HCT116 (cell line): ENCODE results near the gene PDSS1. TPM values are rescaled to one million over a fixed set of nuclear protein-coding genes. Genes with fewer than 3 reads are reported as not detected.

Source experiments
- ATAC-seq: fragments of 200-7000 bp; cut with Tn5 transposase; 2 replicates; pipeline ENCODE4 v1.9.1; 2020; ENCODE audit warnings: mild to moderate bottlenecking, moderate library complexity
- BruUV-seq: library from RNA; stranded (reverse); fragments of 400-500 nt; replicated peaks from 2 replicates; lab custom pipeline; 2021; lab: Mats Ljungman, UMichigan
- CTCF ChIA-PET: fragments of 300-600 bp; sonication (Branson Sonifier 250); formaldehyde crosslinking; loops from one replicate; lab custom pipeline; 2021; ENCODE audit warnings: antibody characterized with exemption; lab: Charles Lee
- POLR2A ChIA-PET: fragments of 300-600, 350-600 bp; sonication (Branson Sonifier 250); formaldehyde crosslinking; loops from one replicate; lab custom pipeline; 2021; ENCODE audit warnings: antibody characterized with exemption; lab: Charles Lee
- RAD21 ChIA-PET, 2 experiments: fragments of 300-600 bp; sonication (Branson Sonifier 250); formaldehyde crosslinking; loops; one replicate each; lab custom pipeline; 2023; ENCODE audit warnings: low total read pairs in 2 of 2; ENCODE audit not compliant: uncharacterized antibody in 2 of 2, unreplicated experiment in 2 of 2, low non-redundant PET in 1 of 2; lab: Charles Lee
- DNase-seq: peaks from one replicate; pipeline ENCODE4 v3.0.0-alpha.2; 2010; ENCODE audit warnings: low read depth, low spot score
- H2AFZ ChIP-seq: fragments of 200-600 bp; shearing (Covaris generic), sonication (generic); 2 replicates; pipeline ENCODE4 v1.6.1; 2017; ENCODE audit warnings: low read depth, mixed run types, mixed read lengths, antibody characterized with exemption, low read length; ENCODE audit not compliant: poor library complexity, severe bottlenecking
- H3K27ac ChIP-seq: 2 replicates; pipeline ENCODE4 v1.5.1; 2012; ENCODE audit warnings: low read depth, low read length
- H3K27me3 ChIP-seq: fragments of 200-600 bp; sonication (generic); 2 replicates; pipeline ENCODE4 v1.6.1; 2016; ENCODE audit warnings: mixed run types, low read length, mixed read lengths; ENCODE audit not compliant: insufficient read depth
- H3K36me3 ChIP-seq, 2 experiments: fragments of 200-500 bp in 1 of 2; fragments of 200-600 bp in 1 of 2; sonication (Bioruptor generic) in 1 of 2; sonication (generic) in 1 of 2; 2 replicates each; pipeline versions ENCODE4 v1.5.1 to v1.6.1; 2014 to 2016; ENCODE audit warnings: low read length in 2 of 2, inconsistent platforms in 1 of 2, mixed read lengths in 1 of 2, mixed run types in 1 of 2; ENCODE audit not compliant: insufficient read depth in 2 of 2, control insufficient read depth in 1 of 2
- H3K4me1 ChIP-seq, 2 experiments: fragments of 200-600 bp in 1 of 2; sonication (generic) in 1 of 2; 2 replicates each; pipeline versions ENCODE4 v1.5.1 to v1.6.1; 2012 to 2017; ENCODE audit warnings: low read length in 2 of 2, inconsistent platforms in 1 of 2, mild to moderate bottlenecking in 1 of 2, mixed read lengths in 1 of 2, mixed run types in 1 of 2, moderate library complexity in 1 of 2; ENCODE audit not compliant: insufficient read depth in 2 of 2, control insufficient read depth in 1 of 2
- H3K4me2 ChIP-seq: fragments of 200-600 bp; sonication (generic); 2 replicates; pipeline ENCODE4 v1.6.1; 2017; ENCODE audit warnings: mixed run types, low read length, mixed read lengths
- H3K4me3 ChIP-seq, 2 experiments: fragments of 200-600 bp in 1 of 2; sonication (generic) in 1 of 2; replicated peaks in 1 of 2; 2 replicates each; pipeline ENCODE4 v1.5.1; 2011 to 2016; ENCODE audit warnings: low read length in 2 of 2, control low read depth in 1 of 2, low read depth in 1 of 2, mild to moderate bottlenecking in 1 of 2, mixed read lengths in 1 of 2, mixed run types in 1 of 2
- H3K79me2 ChIP-seq: fragments of 200-600 bp; sonication (generic); 2 replicates; pipeline ENCODE4 v1.6.1; 2017; ENCODE audit warnings: mild to moderate bottlenecking, mixed run types, low read length, moderate library complexity, mixed read lengths; ENCODE audit not compliant: insufficient read depth
- H3K9ac ChIP-seq: fragments of 200-600 bp; sonication (generic); 2 replicates; pipeline ENCODE4 v1.6.1; 2016; ENCODE audit warnings: low read length, mixed read lengths
- H3K9me2 ChIP-seq: fragments of 200-600 bp; sonication (generic), shearing (Covaris generic); 2 replicates; pipeline ENCODE4 v1.6.1; 2017; ENCODE audit warnings: mixed run types, mild to moderate bottlenecking, moderate library complexity; ENCODE audit not compliant: insufficient read depth
- H3K9me3 ChIP-seq, 2 experiments: fragments of 200-500 bp in 1 of 2; fragments of 200-600 bp in 1 of 2; sonication (Bioruptor generic) in 1 of 2; sonication (generic) in 1 of 2; 2 replicates each; pipeline ENCODE4 v1.6.1; 2014 to 2017; ENCODE audit warnings: low read length in 2 of 2, mixed read lengths in 2 of 2, inconsistent platforms in 1 of 2, low read depth in 1 of 2, mild to moderate bottlenecking in 1 of 2, mixed run types in 1 of 2, moderate library complexity in 1 of 2; ENCODE audit not compliant: control insufficient read depth in 1 of 2, insufficient read depth in 1 of 2
- H4K20me1 ChIP-seq: fragments of 200-600 bp; sonication (generic), shearing (Covaris generic); 2 replicates; pipeline ENCODE4 v1.6.1; 2017; ENCODE audit warnings: mixed run types, mild to moderate bottlenecking, moderate library complexity; ENCODE audit not compliant: insufficient read depth
- EGR1 ChIP-seq: IDR thresholded peaks from 2 replicates; pipeline ENCODE4 v1.6.1; 2012; ENCODE audit warnings: low read depth
- EZH2 ChIP-seq: fragments of 200-600 bp; sonication (generic); IDR thresholded peaks from 2 replicates; pipeline ENCODE4 v1.6.1; 2017; ENCODE audit warnings: antibody characterized with exemption, mixed run types
- FOSL1 ChIP-seq: IDR thresholded peaks from 2 replicates; pipeline ENCODE4 v1.6.1; 2012; ENCODE audit warnings: low read depth
- JUND ChIP-seq: IDR thresholded peaks from 2 replicates; pipeline ENCODE4 v1.6.1; 2012
- POLR2A ChIP-seq: IDR thresholded peaks from 2 replicates; pipeline ENCODE4 v1.7.0; 2011; ENCODE audit warnings: borderline replicate concordance; ENCODE audit not compliant: insufficient read depth, insufficient read length; ENCODE audit errors: extremely low read depth
- POLR2AphosphoS5 ChIP-seq: IDR thresholded peaks from 2 replicates; pipeline ENCODE4 v1.6.1; 2011; ENCODE audit warnings: mild to moderate bottlenecking, low read depth, low read length, moderate library complexity
- SRF ChIP-seq: IDR thresholded peaks from 2 replicates; pipeline ENCODE4 v1.6.1; 2012; ENCODE audit warnings: low read depth
- TCF7L2 ChIP-seq: IDR thresholded peaks from 2 replicates; pipeline ENCODE4 v1.7.0; 2011; ENCODE audit warnings: borderline replicate concordance, inconsistent platforms; ENCODE audit not compliant: insufficient read depth, insufficient read length; ENCODE audit errors: extremely low read depth
- YY1 ChIP-seq: IDR thresholded peaks from 2 replicates; pipeline ENCODE4 v1.6.1; 2011; ENCODE audit warnings: low read length, low read depth, moderate library complexity, mild to moderate bottlenecking; ENCODE audit not compliant: insufficient replicate concordance; ENCODE audit errors: extremely low read depth
- ZFX ChIP-seq: fragments of 450-650 bp; IDR thresholded peaks from 2 replicates; pipeline ENCODE4 v1.6.1; 2017
- ZNF274 ChIP-seq: fragments of 200-500 bp; sonication (Bioruptor generic); IDR thresholded peaks from 2 replicates; pipeline ENCODE4 v1.6.1; 2014; ENCODE audit warnings: mild to moderate bottlenecking, low read depth, low read length, inconsistent platforms
- intact Hi-C: fragments of 100-400 bp; cut with micrococcal nuclease; formaldehyde crosslinking; loops from 2 replicates; pipeline ENCODE4 v1.10.0; 2022
- total RNA-seq: library from RNA; stranded (reverse); gene quantifications from one replicate; pipeline ENCODE4 v1.2.1, GENCODE V29; 2021; ENCODE audit not compliant: unreplicated experiment
- TF ChIP-seq, protein P1 (sequence below): IDR thresholded peaks from 2 replicates; pipeline ENCODE4 v1.6.1; 2012
- TF ChIP-seq, protein P2 (sequence below): IDR thresholded peaks from 2 replicates; pipeline ENCODE4 v1.6.1; 2012; ENCODE audit warnings: low read depth
- TF ChIP-seq, protein P3 (sequence below), 3 experiments: fragments of 200-600 bp in 1 of 3; sonication (generic) in 1 of 3; IDR thresholded peaks in 2 of 3; conservative IDR thresholded peaks in 1 of 3; 2 replicates each; pipeline ENCODE4 v1.5.1; 2012 to 2017; ENCODE audit warnings: low read depth in 2 of 3, low read length in 2 of 3, antibody characterized with exemption in 1 of 3, borderline replicate concordance in 1 of 3, control low read depth in 1 of 3, mild to moderate bottlenecking in 1 of 3, mixed read lengths in 1 of 3, mixed run types in 1 of 3, moderate library complexity in 1 of 3; ENCODE audit not compliant: insufficient read depth in 1 of 3

PDSS1 gene
- total RNA-seq, 1 experiment from 2014 or later, result 23.5 TPM

DNA sequence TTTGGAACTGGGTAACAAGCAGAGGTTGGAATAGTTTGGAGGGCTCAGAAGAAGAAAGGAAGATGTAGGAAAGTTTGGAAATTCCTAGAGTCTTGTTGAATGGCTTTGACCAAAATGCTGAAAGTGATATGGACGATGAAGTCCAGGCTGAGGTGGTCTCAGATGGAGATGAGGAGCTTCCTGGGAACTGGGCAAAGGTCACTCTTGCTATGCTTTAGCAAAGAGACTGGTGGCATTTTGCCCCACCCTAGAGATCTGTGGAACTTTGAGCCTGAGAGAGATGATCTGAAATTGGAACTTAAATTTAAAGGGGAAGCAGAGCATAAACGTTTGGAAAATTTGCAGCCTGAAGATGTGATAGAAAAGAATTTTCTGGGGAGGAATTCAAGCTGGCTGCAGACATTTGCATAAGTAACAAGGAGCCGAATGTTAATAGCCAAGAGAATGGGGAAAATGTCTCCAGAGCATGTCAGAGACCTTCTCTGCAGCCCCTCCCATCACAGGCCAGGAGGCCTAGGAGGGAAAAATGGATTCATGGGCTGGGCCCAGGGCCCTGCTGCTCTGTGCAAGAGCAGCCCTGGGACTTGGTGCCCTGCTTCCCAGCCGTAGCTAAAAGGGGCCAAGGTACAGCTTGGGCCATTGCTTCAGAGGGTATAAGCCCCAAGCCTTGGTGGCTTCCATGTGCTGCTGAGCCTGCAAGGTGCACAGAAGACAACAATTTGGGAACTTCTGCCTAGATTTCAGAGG is 3.6 kb downstream of the PDSS1 start (continued):
- TF ChIP-seq SRF, result no peak
- TF ChIP-seq POLR2A, result no peak
- TF ChIP-seq, protein P1, sequence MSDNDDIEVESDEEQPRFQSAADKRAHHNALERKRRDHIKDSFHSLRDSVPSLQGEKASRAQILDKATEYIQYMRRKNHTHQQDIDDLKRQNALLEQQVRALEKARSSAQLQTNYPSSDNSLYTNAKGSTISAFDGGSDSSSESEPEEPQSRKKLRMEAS, result no peak

DNA sequence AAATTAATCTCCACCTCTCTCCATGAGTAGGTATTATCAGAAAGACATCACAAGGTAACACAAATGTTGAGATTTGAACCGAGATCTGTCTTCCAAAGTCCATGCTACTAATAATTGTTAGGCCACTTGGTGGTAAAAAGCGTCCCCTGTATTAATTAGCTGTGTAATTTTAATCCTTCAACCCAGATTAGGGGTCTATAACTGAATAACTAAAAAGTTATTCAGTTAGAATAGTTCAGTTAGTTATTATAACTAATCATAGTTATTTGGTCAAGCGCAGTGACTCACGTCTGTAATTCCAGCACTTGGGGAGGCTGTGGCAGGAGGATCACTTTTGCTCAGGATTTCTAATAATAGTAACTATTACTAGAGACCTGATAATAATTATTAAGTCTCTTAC is 5.6 kb downstream of the PDSS1 start:
- Histone ChIP-seq H3K9ac (no peak overlapping the region), H4K20me1 (0 out of 2 replicates have a peak, but pooled peaks cover 4% of the 10 kb centered on the region), H3K9me3 (no peaks in the 10 kb centered on the region), H3K79me2 (peaks cover 94% of the 10 kb centered on the region), H3K27me3 (no peaks in the 10 kb centered on the region), H3K36me3 (peaks cover 30 to 49% of the 10 kb centered on the region in 2 experiments), H3K4me1 (peaks cover 2 to 11% of the 10 kb centered on the region in 2 experiments; a peak in 3 of 4 replicates), H3K4me3 (no peak overlapping the region), H3K9me2 (no peaks in the 10 kb centered on the region), H3K27ac (no peak overlapping the region), H3K4me2 (no peak overlapping the region), H2AFZ (no peak overlapping the region)
- intact Hi-C loops, result no loop called here
- RAD21 ChIA-PET, result no interaction called here
- DNase-seq (no peak), ATAC-seq (no peak)
- POLR2A ChIA-PET, result no interaction called here
- TF ChIP-seq ZFX (no peak), POLR2AphosphoS5 (no peak), EGR1 (no peak), SRF (no peak), FOSL1 (no peak), YY1 (no peak), EZH2 (no peak), TCF7L2 (no peak), JUND (no peak), ZNF274 (no peak)
- TF ChIP-seq, protein P2, sequence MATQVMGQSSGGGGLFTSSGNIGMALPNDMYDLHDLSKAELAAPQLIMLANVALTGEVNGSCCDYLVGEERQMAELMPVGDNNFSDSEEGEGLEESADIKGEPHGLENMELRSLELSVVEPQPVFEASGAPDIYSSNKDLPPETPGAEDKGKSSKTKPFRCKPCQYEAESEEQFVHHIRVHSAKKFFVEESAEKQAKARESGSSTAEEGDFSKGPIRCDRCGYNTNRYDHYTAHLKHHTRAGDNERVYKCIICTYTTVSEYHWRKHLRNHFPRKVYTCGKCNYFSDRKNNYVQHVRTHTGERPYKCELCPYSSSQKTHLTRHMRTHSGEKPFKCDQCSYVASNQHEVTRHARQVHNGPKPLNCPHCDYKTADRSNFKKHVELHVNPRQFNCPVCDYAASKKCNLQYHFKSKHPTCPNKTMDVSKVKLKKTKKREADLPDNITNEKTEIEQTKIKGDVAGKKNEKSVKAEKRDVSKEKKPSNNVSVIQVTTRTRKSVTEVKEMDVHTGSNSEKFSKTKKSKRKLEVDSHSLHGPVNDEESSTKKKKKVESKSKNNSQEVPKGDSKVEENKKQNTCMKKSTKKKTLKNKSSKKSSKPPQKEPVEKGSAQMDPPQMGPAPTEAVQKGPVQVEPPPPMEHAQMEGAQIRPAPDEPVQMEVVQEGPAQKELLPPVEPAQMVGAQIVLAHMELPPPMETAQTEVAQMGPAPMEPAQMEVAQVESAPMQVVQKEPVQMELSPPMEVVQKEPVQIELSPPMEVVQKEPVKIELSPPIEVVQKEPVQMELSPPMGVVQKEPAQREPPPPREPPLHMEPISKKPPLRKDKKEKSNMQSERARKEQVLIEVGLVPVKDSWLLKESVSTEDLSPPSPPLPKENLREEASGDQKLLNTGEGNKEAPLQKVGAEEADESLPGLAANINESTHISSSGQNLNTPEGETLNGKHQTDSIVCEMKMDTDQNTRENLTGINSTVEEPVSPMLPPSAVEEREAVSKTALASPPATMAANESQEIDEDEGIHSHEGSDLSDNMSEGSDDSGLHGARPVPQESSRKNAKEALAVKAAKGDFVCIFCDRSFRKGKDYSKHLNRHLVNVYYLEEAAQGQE, result no peak
- TF ChIP-seq, protein P1, result no peak
- TF ChIP-seq, protein P3, sequence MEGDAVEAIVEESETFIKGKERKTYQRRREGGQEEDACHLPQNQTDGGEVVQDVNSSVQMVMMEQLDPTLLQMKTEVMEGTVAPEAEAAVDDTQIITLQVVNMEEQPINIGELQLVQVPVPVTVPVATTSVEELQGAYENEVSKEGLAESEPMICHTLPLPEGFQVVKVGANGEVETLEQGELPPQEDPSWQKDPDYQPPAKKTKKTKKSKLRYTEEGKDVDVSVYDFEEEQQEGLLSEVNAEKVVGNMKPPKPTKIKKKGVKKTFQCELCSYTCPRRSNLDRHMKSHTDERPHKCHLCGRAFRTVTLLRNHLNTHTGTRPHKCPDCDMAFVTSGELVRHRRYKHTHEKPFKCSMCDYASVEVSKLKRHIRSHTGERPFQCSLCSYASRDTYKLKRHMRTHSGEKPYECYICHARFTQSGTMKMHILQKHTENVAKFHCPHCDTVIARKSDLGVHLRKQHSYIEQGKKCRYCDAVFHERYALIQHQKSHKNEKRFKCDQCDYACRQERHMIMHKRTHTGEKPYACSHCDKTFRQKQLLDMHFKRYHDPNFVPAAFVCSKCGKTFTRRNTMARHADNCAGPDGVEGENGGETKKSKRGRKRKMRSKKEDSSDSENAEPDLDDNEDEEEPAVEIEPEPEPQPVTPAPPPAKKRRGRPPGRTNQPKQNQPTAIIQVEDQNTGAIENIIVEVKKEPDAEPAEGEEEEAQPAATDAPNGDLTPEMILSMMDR (IDR thresholded peaks at IDR 0.05 in 2 of 3, conservative IDR thresholded peaks at IDR 0.05 in 1 of 3; ENCODE audit: borderline replicate concordance in 1 of 3, insufficient read depth in 1 of 3, low read depth in 2 of 3, low read length in 2 of 3), result no peak
- BruUV-seq, result no TSS peak
- CTCF ChIA-PET, result no interaction called here
